Raji (cell line): ENCODE measurements around the gene CYGB.

Source experiments
- POLR2A ChIP-seq: IDR thresholded peaks from 2 replicates; pipeline ENCODE4 v1.6.1; 2011; ENCODE audit warnings: low read depth, low read length, control low read depth; ENCODE audit not compliant: insufficient read depth

The CYGB gene

DNA sequence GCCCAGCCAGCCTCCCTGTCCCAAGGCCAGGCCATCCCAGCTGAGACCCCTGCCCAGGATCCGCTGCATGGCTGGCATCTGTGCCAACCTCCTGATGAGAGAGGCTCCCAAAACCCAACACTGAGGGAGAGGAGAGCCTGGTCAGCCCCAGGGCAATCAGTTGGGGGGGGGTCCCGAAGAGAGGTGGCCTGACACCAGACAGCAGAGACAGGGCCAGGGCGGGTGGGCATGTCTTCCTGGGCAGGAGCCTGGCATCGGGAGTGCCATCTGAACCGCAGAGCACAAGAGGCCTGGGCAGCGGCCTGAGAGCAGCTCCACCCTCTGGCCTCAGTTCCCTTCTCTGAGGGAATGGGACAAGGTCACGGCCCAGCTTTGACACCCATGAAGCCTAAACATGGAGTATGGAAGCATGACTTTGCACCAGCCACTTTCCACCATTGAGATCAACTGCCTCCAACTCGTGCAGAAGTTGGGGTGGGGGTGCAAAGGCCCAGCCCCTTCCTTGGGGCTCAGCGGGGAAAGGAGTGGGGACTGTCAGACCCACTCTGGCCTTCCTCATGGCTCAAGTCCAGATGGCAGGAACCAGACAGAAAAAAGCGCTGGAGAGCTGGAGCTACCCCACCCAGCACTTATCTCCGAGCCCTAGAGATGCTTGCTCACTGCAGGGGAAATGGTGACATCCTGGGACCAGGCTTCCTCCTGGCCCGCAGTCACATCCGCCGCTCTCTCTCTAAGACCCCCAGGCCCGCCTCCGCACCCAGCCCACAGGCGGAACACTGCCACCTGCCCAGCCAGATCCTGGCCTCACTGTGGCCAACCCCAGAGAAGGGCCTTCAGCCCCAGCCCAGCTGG, 46.0 kb downstream of the CYGB start:
- no peak for TF ChIP-seq POLR2A

DNA sequence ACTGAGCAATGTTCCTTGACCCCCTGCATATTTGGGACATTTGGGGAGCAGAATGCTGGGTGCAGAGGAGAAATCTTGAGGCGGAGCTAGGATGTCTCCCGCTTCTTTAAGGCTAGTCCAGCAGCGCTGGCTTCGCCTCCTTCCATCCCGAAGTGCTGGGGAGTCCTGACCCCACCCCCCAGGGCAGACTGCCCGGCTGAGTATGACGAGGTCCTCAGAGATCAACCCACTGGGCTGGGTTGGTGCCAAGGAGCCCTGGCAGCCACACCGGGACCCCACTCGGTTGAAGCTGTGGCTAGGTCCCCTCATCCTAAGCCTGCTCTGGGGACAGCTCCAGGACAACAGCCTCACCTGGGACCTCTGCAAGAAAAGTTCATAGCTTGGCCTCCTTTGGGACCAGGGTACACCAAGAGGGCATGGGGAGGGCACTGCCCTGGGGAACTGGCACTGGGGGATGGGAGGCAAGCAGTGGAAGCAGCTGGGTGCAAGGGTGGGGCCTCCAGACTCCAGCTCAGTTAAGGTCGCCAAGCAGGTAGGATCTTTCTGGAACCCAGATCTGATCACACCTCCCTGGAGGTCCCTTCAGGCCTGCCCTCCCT, 47.3 kb downstream of the CYGB start:
- peak; percentile 40; the same call in 1 of the 2 replicates for TF ChIP-seq POLR2A

DNA sequence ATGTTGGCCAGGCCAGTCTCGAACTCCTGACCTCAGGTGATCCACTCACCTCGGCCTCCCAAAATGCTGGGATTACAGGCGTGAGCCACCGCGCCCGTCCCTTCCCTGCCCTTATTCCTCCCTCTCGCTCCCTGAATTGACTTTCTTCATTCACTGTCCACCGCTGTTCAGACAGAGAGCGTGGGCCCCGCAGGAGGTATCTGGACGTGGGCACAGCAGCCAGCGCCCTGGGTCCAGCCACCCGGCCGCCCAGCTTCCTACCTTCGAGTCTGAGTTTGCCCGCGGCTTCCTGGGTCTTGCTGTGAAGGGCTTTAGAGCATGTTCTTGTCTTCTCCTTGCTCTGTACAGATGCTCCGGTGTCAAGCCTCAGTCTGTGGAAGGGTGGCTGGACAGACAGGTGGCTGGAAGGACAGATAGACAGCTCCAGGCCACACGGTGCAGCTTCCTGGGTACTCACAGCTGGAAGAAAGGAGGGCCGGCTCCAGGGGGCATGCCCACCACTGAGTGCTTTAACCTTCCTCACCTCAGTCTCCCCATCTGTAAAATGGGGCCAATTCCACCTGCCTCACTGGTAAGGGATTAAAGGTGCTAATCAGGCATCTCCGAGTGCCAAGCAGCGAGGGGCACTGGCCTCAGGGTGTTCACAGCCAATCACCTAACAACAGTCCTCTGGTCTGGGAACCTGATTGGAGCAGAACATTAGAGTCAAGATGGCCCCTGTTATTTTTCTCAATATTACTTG, 49.9 kb downstream of the CYGB start:
- TF ChIP-seq POLR2A, result no peak

DNA sequence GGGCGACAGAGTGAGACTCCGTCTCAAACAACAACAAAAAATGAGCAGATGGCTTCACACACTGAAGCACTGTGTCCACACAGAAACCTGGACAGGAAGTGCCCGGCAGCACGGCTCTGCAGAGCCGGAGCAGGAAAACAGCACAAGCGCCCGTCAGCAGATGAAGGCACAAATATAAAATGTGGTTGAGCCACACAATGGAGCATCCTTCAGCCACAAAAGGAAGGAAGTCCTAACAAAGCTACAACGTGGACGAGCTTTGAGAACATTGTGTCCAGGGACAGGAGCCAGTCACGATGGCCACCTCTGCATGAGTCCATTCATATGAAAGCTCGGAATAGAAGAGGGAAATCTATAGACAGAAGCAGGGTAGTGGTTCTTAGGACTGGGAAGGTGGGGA, 51.9 kb downstream of the CYGB start:
- TF ChIP-seq POLR2A, result no peak

DNA sequence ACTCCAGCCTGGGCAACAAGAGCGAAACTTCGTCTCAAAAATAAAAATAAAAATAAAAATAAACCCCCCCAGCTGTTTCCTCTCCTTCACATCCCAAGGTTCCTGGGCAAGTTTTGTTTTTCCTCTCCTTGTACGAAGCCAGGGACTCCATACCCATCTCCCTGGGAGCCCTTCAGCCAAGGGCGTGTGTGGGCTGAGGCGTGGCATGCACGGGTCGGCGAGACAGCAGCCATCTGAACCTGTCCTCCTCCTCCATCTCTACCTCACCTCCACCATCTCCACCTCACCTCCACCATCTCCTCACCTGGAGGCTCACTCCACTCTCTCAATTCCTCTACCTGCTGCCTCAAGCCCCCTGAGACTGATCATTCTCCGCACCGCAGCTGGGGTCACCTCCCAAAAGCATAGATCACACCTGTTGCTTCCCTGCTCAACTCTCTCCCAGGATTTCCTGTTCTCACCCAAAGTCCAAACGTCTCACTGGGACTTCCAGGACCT, 53.2 kb downstream of the CYGB start:
- TF ChIP-seq POLR2A, result no peak

DNA sequence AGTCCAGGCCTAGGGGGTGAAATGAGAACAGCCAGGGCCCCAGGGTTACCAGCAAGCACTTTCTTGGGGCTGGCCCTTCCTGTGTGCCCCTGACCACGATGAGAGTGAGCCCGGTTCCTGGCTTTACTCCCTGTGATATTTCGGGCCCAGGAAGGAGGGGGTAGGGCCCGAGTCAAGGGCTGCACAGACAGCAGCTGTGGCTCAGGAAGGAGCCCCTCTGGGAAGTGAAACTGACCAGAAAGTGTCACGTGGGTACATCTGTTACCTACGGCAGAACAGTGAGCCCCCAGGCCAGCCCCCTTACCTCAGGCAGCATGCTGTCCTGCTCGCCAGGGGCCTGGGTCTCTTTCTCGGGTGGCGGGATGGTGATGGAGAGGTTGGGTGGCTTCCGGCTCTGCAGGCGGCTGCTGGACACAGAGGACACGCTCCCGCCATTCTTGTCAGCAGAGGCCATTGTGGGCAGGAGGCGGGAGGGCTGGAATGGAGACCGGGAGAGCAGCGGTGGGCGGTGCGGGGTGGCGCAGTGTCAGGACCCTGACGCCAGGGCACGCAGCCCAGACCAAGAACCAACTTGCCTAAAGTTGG, 56.3 kb downstream of the CYGB start:
- peak; percentile 60 for TF ChIP-seq POLR2A

DNA sequence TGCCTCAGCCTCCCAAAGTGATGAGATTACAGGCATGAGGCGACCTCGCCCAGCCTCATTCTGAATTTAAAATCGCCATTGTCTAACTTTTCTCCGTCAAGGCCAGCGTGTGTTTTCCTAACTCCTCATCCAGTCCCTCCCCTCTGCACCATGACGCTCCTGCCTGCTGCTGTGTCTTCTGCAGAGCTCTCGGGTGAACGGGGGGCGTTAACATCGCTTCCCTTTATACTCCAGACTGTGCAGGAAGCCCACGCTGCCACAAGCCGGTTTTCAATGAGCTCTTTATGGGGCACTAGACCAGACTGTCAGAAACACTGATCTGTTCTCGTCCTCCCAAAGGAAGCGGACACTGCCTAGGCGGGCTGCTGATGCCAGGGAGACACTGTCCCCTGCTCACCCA, 56.9 kb downstream of the CYGB start:
- no peak for TF ChIP-seq POLR2A

DNA sequence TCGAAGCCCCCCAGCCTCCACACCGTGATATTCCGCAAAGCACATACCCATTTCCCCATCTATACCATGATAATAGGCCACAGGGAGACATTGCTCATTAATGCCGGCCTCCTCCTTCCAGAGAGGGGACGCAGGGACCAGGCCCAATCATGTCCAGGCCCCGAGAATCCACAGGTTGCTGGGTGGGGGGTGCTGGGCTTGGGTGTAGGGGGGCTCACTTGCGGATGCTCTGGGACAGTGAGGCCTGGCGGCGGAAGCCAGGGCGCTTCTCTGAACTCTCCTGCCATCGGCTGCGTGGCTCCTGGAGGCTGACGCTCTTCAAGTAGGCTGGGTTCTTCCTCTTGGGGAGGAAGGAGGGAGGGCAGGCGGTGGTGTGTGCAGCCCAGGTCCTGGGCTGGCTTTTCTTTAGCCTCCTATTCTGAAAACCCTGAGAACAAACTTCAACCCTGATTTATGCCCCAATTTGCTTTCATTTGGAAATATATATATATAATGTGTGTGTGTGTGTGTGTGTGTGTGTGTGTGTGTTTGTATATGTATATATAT, 57.9 kb downstream of the CYGB start:
- no peak for TF ChIP-seq POLR2A

DNA sequence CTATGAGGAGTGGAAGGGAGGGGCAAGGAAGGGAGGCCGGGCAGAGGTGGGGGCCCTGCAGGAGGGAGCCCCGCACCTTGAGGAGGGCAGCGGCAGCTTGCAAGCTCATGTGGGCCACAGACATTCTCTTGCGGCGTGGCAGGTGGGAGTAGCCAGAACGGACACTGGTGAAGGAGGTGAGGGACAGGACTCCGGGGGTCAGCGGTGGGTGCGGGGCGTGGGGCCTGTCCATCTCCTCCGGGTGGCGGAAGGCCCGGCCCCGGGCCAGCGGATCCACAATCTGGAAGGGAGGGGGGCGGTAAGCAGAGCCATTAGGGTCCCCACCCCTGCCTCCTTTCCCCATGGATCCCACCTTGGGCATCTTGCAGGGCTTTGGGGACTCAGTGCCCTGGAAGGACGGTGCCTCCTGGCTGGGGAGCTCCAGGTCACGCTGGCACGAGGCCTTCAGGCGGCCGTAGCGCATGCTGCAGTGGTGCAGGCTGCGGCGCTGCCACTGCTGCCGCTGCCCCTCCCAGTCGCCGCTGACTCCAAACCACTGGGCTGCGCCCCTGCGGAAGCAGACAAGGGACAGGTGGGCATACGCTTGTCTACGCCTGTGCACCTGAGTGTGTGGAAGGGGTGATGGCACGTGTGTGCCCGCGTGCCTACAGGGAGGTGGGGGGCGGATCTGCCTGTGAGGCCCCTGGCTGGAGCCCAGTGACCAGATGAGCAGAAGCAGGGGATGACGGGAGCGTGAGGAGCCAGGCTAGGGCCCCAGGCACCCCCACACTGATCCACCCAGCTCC, 58.6 kb downstream of the CYGB start:
- TF ChIP-seq POLR2A, result no peak

DNA sequence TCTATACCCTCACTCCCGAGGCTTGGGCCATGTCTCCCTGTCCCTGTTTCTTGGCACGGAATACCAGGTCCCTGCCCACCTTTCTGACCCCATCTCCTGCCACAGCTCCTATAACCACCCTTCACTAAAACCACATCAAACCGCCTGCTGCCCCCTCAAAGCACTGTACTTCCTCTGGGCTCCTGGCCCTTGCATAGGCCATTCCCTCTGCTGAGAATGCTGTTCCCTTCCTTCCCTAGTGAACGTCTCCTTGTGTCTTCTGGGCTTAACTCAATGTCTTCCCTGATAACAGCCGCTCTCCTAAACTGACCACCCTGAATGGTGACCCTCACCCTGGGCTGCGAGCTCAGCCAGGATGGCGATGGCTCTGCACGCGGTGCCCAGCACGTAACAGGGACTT, 59.4 kb downstream of the CYGB start:
- no peak for TF ChIP-seq POLR2A

DNA sequence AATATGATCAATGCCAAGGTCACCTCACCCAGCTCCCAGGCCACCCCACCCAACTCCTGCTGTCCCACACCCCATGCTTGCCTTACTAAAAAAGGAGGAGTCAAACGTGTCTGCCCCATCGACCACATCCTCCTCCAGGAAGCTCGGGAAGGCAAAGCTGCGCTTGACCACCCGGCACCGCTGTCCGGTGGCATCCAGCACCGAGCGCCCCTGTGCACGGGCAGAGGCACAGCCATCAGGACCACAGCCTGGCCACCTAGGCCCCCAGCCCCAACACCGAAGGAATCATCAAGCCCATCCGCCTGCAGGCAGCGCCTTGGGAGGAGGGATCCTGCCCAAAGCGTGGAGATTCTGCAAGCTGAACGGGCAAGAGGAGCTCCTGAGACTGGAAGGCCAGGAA, 59.9 kb downstream of the CYGB start:
- no peak for TF ChIP-seq POLR2A
